ENCODE data around the gene RAD51AP1.
A peak's percentile ranks its signal among the peaks of the same experiment; 100 is the strongest.

The RAD51AP1 gene

DNA sequence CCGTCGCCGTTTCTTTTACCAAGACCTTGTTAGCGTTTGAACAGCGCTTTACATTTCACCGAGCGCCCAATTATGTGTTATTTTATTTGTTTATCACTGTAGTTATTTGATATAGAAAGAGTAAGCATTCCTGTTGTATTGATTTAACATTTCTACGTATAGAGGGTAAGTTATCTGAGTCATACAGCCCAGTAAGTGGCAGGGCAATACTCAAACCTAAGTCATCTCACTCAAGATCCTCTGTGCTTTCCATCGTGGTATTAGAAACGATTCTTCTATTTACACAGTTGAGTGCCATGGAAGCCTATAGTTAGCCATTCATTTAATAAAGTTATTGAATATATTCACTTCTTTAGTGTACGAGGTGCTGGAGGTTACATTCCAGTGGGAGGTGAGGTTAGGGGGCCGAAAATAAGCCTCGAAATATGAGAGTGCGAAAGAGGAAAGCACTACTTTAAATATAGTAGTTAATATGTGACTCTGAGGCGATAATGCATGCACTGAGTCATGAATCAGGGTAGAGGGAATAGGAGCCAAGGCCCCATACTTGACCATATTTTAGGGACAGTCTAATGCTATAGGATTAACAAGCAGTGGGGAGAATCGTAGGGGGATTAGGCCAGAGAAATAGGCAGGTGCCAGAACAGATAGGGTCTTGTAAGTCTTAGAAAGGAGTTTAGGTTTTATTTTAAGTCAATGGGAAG lies 629 bp downstream of the RAD51AP1 start:
- peak; percentile 4 for DNase-seq (ENCODE audit: low read depth)
- TF ChIP-seq, protein P1, sequence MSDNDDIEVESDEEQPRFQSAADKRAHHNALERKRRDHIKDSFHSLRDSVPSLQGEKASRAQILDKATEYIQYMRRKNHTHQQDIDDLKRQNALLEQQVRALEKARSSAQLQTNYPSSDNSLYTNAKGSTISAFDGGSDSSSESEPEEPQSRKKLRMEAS (IDR thresholded peaks at IDR 0.05; ENCODE audit: low read depth, low read length) = no peak
- TF ChIP-seq MYC (IDR thresholded peaks at IDR 0.05; ENCODE audit: low read depth, low read length) (no peak), POLR2A (IDR thresholded peaks at IDR 0.05; ENCODE audit: extremely low read depth, insufficient read length) (no peak)
- TF ChIP-seq, protein P2, sequence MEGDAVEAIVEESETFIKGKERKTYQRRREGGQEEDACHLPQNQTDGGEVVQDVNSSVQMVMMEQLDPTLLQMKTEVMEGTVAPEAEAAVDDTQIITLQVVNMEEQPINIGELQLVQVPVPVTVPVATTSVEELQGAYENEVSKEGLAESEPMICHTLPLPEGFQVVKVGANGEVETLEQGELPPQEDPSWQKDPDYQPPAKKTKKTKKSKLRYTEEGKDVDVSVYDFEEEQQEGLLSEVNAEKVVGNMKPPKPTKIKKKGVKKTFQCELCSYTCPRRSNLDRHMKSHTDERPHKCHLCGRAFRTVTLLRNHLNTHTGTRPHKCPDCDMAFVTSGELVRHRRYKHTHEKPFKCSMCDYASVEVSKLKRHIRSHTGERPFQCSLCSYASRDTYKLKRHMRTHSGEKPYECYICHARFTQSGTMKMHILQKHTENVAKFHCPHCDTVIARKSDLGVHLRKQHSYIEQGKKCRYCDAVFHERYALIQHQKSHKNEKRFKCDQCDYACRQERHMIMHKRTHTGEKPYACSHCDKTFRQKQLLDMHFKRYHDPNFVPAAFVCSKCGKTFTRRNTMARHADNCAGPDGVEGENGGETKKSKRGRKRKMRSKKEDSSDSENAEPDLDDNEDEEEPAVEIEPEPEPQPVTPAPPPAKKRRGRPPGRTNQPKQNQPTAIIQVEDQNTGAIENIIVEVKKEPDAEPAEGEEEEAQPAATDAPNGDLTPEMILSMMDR (IDR thresholded peaks at IDR 0.05; ENCODE audit: low read depth, low read length) = no peak
- H3K4me3 ChIP-seq (ENCODE audit: low read depth, low read length) = peak overlapping the region; percentile 99

DNA sequence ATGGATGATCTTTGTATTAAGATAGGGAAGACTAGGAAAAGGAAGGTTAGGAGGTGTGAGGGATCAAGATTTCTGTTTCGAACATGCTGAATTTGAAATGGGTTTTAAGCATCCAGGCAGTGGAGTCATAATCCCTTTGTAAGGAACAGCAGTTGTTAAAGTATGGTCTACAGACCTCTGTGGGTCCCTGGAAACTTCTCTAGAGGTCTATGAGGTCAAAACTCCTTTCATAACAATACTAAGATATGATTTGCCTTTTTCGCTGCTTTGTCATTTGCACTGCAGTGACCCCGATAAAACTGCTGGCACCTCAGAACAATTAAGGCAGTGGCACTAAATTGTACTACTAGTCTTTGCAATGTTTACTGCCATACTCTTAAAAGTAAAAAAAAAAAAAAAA lies 1.5 kb downstream of the RAD51AP1 start:
- no peak for DNase-seq (ENCODE audit: low read depth)
- H3K4me3 ChIP-seq (ENCODE audit: low read depth, low read length) = peak overlapping the region; percentile 99
- TF ChIP-seq, protein P1 (IDR thresholded peaks at IDR 0.05; ENCODE audit: low read depth, low read length) = no peak
- TF ChIP-seq POLR2A (IDR thresholded peaks at IDR 0.05; ENCODE audit: extremely low read depth, insufficient read length) (no peak), MYC (IDR thresholded peaks at IDR 0.05; ENCODE audit: low read depth, low read length) (no peak)
- TF ChIP-seq, protein P2 (IDR thresholded peaks at IDR 0.05; ENCODE audit: low read depth, low read length) = no peak

DNA sequence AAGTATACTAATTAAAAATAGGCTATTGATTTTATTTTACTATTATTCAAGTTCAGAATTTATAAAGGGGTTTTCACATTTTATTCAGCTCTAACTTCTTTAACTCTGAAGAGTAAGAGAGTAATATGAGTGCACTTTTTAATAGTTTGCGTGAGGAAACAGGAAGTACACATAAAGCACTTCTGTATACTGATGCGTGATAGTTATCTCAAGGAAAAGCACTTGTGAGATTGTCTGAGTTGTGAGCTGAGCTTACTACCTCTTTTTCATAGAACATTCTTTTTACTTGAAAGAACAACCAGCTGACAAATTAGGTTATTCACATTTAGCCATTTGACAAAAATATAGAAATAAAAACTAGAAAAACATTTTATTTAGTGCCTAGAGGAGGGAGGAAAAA lies 1.9 kb downstream of the RAD51AP1 start:
- DNase-seq (ENCODE audit: low read depth) = peak; percentile 40
- peak overlapping the region; percentile 99 for H3K4me3 ChIP-seq (ENCODE audit: low read depth, low read length)
- TF ChIP-seq, protein P2 (IDR thresholded peaks at IDR 0.05; ENCODE audit: low read depth, low read length) = no peak
- TF ChIP-seq, protein P1 (IDR thresholded peaks at IDR 0.05; ENCODE audit: low read depth, low read length) = no peak
- TF ChIP-seq POLR2A (IDR thresholded peaks at IDR 0.05; ENCODE audit: extremely low read depth, insufficient read length) (no peak), MYC (IDR thresholded peaks at IDR 0.05; ENCODE audit: low read depth, low read length) (no peak)

DNA sequence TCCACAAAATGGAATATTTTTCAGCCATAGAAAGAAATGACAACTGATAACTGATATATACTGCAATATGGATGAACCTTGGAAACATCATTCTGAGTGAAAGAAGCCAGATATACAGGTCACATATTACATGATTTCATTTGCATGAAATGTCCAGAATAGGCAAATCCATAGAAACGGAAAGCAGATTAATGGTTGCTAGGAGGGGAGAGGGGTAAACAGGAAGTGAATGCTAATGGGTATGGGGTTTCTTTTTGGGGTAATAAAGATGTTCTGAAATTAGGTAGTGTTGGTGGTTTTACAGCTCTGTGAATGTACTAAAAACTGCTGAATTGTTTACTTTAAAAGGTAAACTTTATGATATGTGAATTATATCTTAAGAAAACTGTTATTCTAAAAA lies 6.5 kb downstream of the RAD51AP1 start:
- no peak overlapping the region for H3K4me3 ChIP-seq (ENCODE audit: low read depth, low read length)
- TF ChIP-seq, protein P1 (IDR thresholded peaks at IDR 0.05; ENCODE audit: low read depth, low read length) = no peak
- TF ChIP-seq MYC (IDR thresholded peaks at IDR 0.05; ENCODE audit: low read depth, low read length) (no peak), POLR2A (IDR thresholded peaks at IDR 0.05; ENCODE audit: extremely low read depth, insufficient read length) (no peak)
- TF ChIP-seq, protein P2 (IDR thresholded peaks at IDR 0.05; ENCODE audit: low read depth, low read length) = no peak

DNA sequence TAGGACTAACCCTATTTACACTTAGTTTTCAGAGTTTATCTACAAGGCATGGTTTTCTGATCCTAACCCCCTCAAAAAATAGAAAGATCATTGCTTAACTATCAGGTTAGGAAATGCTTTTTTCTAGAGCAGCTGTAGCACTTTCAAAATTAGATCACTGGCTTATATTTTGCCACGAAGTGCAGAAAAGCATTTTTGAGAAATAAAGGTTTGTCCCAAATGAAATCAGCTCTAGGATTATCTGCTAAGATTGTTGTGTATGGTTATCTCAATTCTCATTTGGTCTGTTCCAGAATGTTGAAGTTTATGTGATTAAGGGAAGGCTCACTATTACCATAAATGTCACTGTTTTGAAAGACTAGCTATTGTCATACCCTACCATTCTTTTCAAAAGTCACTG lies 13.5 kb downstream of the RAD51AP1 start:
- no peak overlapping the region for H3K4me3 ChIP-seq (ENCODE audit: low read depth, low read length)
- no peak for DNase-seq (ENCODE audit: low read depth)
- TF ChIP-seq, protein P1 (IDR thresholded peaks at IDR 0.05; ENCODE audit: low read depth, low read length) = no peak
- TF ChIP-seq POLR2A (IDR thresholded peaks at IDR 0.05; ENCODE audit: extremely low read depth, insufficient read length) (no peak), MYC (IDR thresholded peaks at IDR 0.05; ENCODE audit: low read depth, low read length) (no peak)
- TF ChIP-seq, protein P2 (IDR thresholded peaks at IDR 0.05; ENCODE audit: low read depth, low read length) = no peak

More for the DNA sequence above, 6.5 kb downstream of the RAD51AP1 start:
- DNase-seq (ENCODE audit: low read depth) = no peak

Data from NB4 (cell line).